Smooth muscle cell (in vitro differentiated cells): ENCODE data around the gene ACADS. TPM values are rescaled to one million over a fixed set of nuclear protein-coding genes. Genes with fewer than 3 reads are reported as not detected.

Source experiments
- DNase-seq: peaks from one replicate; lab custom pipeline; 2025; ENCODE audit not compliant: unreplicated experiment; lab: John Stamatoyannopoulos, UW
- H2AFZ ChIP-seq: fragments of 200-600 bp; sonication (generic); 2 replicates; pipeline ENCODE4 v1.6.0; 2016; ENCODE audit warnings: antibody characterized with exemption, low read depth, mild to moderate bottlenecking
- H3F3A ChIP-seq: fragments of 200-600 bp; sonication (generic); 2 replicates; pipeline ENCODE4 v1.6.0; 2017; ENCODE audit warnings: antibody characterized with exemption, low read depth
- H3K27ac ChIP-seq: fragments of 200-600 bp; sonication (generic); 2 replicates; pipeline ENCODE4 v1.5.1; 2016; ENCODE audit warnings: low read depth, mild to moderate bottlenecking
- H3K27me3 ChIP-seq: fragments of 200-600 bp; sonication (generic); 2 replicates; pipeline ENCODE4 v1.6.1; 2016; ENCODE audit warnings: low read depth, mild to moderate bottlenecking
- H3K36me3 ChIP-seq: fragments of 200-600 bp; sonication (generic); 2 replicates; pipeline ENCODE4 v1.5.1; 2016; ENCODE audit warnings: low read depth
- H3K4me1 ChIP-seq: fragments of 200-600 bp; sonication (generic); 2 replicates; pipeline ENCODE4 v1.5.1; 2016; ENCODE audit warnings: low read depth
- H3K4me2 ChIP-seq: fragments of 200-600 bp; sonication (generic); 2 replicates; pipeline ENCODE4 v1.6.0; 2016; ENCODE audit warnings: mild to moderate bottlenecking
- H3K4me3 ChIP-seq: fragments of 200-600 bp; sonication (generic); 2 replicates; pipeline ENCODE4 v1.5.1; 2016; ENCODE audit warnings: mild to moderate bottlenecking
- H3K79me2 ChIP-seq: fragments of 200-600 bp; sonication (generic); 2 replicates; pipeline ENCODE4 v1.6.0; 2016; ENCODE audit warnings: low read depth, mild to moderate bottlenecking
- H3K9ac ChIP-seq: fragments of 200-600 bp; sonication (generic); 2 replicates; pipeline ENCODE4 v1.6.0; 2016; ENCODE audit warnings: low read depth
- H3K9me3 ChIP-seq: fragments of 200-600 bp; sonication (generic); replicated peaks from 2 replicates; pipeline ENCODE4 v1.5.1; 2016; ENCODE audit warnings: low read depth
- H4K20me1 ChIP-seq: fragments of 200-600 bp; sonication (generic); 2 replicates; pipeline ENCODE4 v1.6.0; 2016; ENCODE audit warnings: low read depth
- WGBS: methylation state at CpG from one replicate; pipeline ENCODE4 v1.1.7; 2016; ENCODE audit warnings: low lambda C conversion rate; 5-methylcytosine and 5-hydroxymethylcytosine counted together
- polyA plus RNA-seq: library from polyadenylated mRNA; unstranded; fragments of >200 nt; fragmentation: Nextera tagmentation; extraction: Ambion mirVana; gene quantifications from 2 replicates; pipeline ENCODE4 v1.2.1, GENCODE V29; 2016
- total RNA-seq: library from RNA; depleted of rRNA; stranded (reverse); fragments of >200 nt; gene quantifications from 2 replicates; pipeline ENCODE4 v1.2.3, GENCODE V29; 2014
- TF ChIP-seq, protein P1 (sequence below): fragments of 200-600 bp; sonication (generic); IDR thresholded peaks from 2 replicates; pipeline ENCODE4 v1.5.1; 2017; ENCODE audit warnings: borderline replicate concordance, mild to moderate bottlenecking, antibody characterized with exemption; ENCODE audit not compliant: insufficient read depth, poor library complexity, severe bottlenecking

Gene ACADS
- total and polyA plus RNA-seq, 2 experiments from 2014 or later = 3.7 to 14.0 TPM

DNA sequence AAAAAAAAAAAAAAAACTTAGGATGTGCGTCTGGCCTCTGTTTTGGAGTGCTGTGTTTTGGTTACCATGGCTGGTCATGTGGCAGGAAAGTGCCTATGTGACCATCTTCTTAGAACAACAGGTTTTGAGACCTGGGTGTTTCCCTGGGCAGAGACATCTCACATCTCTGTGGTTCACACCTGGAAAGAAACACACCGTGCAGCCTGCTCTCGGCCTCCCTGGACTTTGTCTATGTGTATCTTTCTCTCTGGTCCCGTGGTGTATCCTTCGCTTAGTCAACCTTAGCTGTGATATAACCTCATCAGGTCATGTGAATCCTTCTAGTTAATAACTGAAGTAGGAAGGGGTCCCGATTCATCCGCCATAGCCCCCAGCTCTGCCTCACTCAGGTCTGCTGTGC, 22.6 kb downstream of the ACADS start:
- DNase-seq = no peak
- Histone ChIP-seq H3K4me3 (no peak overlapping the region), H2AFZ (no peak overlapping the region), H3K9ac (no peak overlapping the region), H4K20me1 (no peaks in the 10 kb centered on the region), H3K27me3 (no peaks in the 10 kb centered on the region), H3K27ac (no peak overlapping the region), H3K9me3 (no peaks in the 10 kb centered on the region), H3K79me2 (no peaks in the 10 kb centered on the region), H3K4me2 (no peak overlapping the region), H3K4me1 (no peaks in the 10 kb centered on the region), H3K36me3 (no peaks in the 10 kb centered on the region), H3F3A (no peaks in the 10 kb centered on the region)
- TF ChIP-seq, protein P1, sequence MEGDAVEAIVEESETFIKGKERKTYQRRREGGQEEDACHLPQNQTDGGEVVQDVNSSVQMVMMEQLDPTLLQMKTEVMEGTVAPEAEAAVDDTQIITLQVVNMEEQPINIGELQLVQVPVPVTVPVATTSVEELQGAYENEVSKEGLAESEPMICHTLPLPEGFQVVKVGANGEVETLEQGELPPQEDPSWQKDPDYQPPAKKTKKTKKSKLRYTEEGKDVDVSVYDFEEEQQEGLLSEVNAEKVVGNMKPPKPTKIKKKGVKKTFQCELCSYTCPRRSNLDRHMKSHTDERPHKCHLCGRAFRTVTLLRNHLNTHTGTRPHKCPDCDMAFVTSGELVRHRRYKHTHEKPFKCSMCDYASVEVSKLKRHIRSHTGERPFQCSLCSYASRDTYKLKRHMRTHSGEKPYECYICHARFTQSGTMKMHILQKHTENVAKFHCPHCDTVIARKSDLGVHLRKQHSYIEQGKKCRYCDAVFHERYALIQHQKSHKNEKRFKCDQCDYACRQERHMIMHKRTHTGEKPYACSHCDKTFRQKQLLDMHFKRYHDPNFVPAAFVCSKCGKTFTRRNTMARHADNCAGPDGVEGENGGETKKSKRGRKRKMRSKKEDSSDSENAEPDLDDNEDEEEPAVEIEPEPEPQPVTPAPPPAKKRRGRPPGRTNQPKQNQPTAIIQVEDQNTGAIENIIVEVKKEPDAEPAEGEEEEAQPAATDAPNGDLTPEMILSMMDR = no peak
- 92% methylated on average over 7 of the region's 7 CpGs for WGBS

DNA sequence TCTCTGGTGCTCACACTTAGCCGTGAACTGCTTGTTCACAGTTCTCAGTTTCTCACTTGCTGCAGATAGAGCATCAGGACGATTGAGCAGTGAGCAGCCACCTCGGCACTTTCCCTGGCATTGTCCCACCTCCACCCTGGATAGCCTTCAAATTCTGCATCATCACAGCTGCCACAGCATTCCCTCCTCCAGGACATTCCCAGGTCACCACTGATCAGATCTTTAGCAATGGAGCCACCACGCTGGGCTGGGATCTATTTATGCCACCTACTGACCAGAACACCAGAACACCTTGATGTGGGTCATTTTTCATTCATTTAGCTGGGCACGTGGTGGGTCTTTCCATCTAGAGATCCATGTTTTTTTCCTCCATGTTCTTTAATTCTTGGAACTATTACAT, 23.6 kb downstream of the ACADS start:
- Histone ChIP-seq H3K9me3 (no peaks in the 10 kb centered on the region), H3K9ac (no peak overlapping the region), H2AFZ (no peak overlapping the region), H3K27me3 (no peaks in the 10 kb centered on the region), H3K36me3 (no peaks in the 10 kb centered on the region), H4K20me1 (no peaks in the 10 kb centered on the region), H3K4me2 (no peak overlapping the region), H3F3A (no peaks in the 10 kb centered on the region), H3K27ac (no peak overlapping the region), H3K4me3 (no peak overlapping the region), H3K4me1 (no peaks in the 10 kb centered on the region), H3K79me2 (no peaks in the 10 kb centered on the region)
- DNase-seq = no peak
- 93% methylated on average over 5 of the region's 5 CpGs for WGBS
- TF ChIP-seq, protein P1 = no peak

DNA sequence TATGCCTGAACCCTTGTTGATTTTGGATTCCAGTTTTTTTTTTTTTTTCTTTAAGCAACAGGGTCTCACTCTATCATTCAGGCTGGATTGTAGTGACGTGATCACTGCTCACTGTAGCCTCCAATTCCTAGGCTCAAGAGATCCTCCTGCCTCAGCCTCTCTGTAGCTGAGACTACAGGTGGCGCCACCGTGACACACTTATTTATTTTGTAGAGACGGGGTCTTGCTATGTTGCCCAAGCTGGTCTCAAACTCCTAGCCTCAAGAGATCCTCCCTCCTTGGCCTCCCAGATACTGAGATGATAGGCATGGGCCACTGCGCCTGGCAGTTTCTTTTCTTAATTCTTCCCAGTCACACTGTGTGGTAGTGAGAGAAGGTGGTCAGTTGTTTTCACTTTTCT, 25.2 kb downstream of the ACADS start:
- Histone ChIP-seq H3K27me3 (no peaks in the 10 kb centered on the region), H3F3A (no peaks in the 10 kb centered on the region), H3K79me2 (no peaks in the 10 kb centered on the region), H4K20me1 (no peaks in the 10 kb centered on the region), H3K27ac (no peak overlapping the region), H3K9me3 (no peaks in the 10 kb centered on the region), H3K36me3 (no peaks in the 10 kb centered on the region), H3K4me2 (no peak overlapping the region), H2AFZ (no peak overlapping the region), H3K9ac (no peak overlapping the region), H3K4me3 (no peak overlapping the region), H3K4me1 (no peaks in the 10 kb centered on the region)
- WGBS = 98% methylated on average over 5 of the region's 5 CpGs
- no peak for DNase-seq
- TF ChIP-seq, protein P1 = no peak

DNA sequence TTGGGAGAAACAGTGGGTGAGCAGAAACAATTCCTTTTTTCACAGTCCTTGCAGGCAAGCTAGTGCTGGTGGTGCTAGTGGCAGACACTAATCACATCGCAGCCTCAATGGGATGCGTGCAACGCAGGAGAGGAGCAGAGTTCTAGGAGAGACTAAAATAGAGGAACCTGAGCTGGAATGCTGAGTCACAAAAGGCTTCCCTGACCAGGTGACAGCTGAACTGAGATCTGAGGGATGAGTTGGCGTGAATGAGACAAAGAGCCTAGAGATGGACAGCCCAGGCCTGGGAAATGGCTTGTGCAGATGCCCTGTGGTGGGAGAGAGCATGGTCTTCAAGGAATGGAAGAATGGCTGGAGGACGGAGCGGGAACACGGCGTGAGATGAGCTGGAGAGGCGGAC, 25.8 kb downstream of the ACADS start:
- no peaks in the 10 kb centered on the region for H3F3A ChIP-seq
- H3K4me2 ChIP-seq = no peak overlapping the region
- H4K20me1 ChIP-seq = no peaks in the 10 kb centered on the region
- H2AFZ ChIP-seq = no peak overlapping the region
- H3K9ac ChIP-seq = no peak overlapping the region
- WGBS = 95% methylated on average over 9 of the region's 9 CpGs
- no peaks in the 10 kb centered on the region for H3K9me3 ChIP-seq
- TF ChIP-seq, protein P1 = no peak
- DNase-seq = no peak
- no peak overlapping the region for H3K4me3 ChIP-seq
- no peaks in the 10 kb centered on the region for H3K36me3 ChIP-seq
- no peaks in the 10 kb centered on the region for H3K79me2 ChIP-seq
- H3K27ac ChIP-seq = no peak overlapping the region
- no peaks in the 10 kb centered on the region for H3K4me1 ChIP-seq
- H3K27me3 ChIP-seq = no peaks in the 10 kb centered on the region
